ENCODE data around the gene SYNPO2. TPM values are rescaled to one million over a fixed set of nuclear protein-coding genes. Genes with fewer than 3 reads are reported as not detected.

SYNPO2 gene
- total RNA-seq, 2 experiments from 2014 or later: 0.50 to 0.63 TPM

DNA sequence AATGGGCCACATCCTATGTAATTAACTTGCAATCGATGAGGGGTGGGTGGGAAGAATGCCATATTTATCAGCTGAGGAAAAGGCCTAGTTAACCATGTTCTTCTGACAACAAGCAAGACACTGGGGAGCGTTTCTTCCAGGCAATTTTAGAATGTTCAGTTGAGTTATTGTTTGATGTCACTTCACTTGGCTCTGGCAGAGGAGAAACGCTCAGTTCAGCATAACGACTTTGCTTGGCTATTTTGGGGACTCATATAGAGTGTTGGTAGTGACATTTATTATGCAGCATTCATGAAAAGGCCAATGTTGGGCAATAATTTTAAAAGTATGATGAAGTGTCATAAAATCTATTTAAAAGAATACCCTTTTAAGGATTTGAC, 648 bp downstream of the SYNPO2 start:
- CTCF ChIA-PET: interaction anchor here (1.0 to 4.6 kb wide), 4 partner anchors 118 to 204 kb away, joined by 3 to 34 read pairs (median 10); partner anchors contain the start of gene METTL14
- H3K4me1 Mint-ChIP-seq: peaks cover 21% of the 10 kb centered on the region
- no peak for DNase-seq
- H3K36me3 Mint-ChIP-seq (ENCODE audit: low read depth): no peaks in the 10 kb centered on the region
- H3K27ac Mint-ChIP-seq: no peak overlapping the region
- H3K9me3 Mint-ChIP-seq: no peaks in the 10 kb centered on the region
- peaks cover 33% of the 10 kb centered on the region for H3K27me3 Mint-ChIP-seq
- peak overlapping the region; percentile 69 for H3K4me3 Mint-ChIP-seq
- POLR2A ChIA-PET: no interaction called here

DNA sequence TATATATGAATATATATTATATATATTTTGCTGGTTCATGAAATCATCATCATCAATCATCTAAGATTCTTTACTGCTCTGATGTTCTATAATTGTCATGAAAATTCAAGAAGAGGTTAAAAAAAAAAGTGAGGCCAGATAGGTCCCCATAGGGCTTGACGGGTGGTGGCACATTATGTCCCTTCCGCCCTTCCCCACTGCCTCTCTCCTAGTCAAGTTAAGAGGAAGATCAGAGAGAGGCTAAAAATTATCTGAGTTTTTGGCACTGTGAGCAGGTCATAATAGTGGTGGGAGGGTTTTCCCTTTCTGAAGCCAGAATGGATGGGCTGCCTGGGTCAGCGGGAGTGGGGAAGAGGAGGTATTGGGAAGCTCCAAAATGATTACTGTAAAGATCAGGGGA, 5.4 kb downstream of the SYNPO2 start:
- H3K27ac Mint-ChIP-seq: no peak overlapping the region
- H3K9me3 Mint-ChIP-seq: no peaks in the 10 kb centered on the region
- CTCF ChIA-PET: no interaction called here
- DNase-seq: no peak
- peaks cover 9% of the 10 kb centered on the region for H3K4me1 Mint-ChIP-seq
- no peak overlapping the region for H3K4me3 Mint-ChIP-seq
- POLR2A ChIA-PET: no interaction called here
- H3K36me3 Mint-ChIP-seq (ENCODE audit: low read depth): no peaks in the 10 kb centered on the region
- H3K27me3 Mint-ChIP-seq: peaks cover 20% of the 10 kb centered on the region

- ChIA-PET CTCF (no interaction called here), POLR2A (no interaction called here)
- DNase-seq: no peak
- Mint-ChIP-seq H3K9me3 (no peaks in the 10 kb centered on the region), H3K27me3 (peaks cover 7% of the 10 kb centered on the region), H3K27ac (no peak overlapping the region), H3K4me1 (no peaks in the 10 kb centered on the region), H3K36me3 (ENCODE audit: low read depth) (no peaks in the 10 kb centered on the region), H3K4me3 (no peak overlapping the region)
These were observed 9.6 kb downstream of the SYNPO2 start for GRCh38 chr4:118898221-118898620.

DNA sequence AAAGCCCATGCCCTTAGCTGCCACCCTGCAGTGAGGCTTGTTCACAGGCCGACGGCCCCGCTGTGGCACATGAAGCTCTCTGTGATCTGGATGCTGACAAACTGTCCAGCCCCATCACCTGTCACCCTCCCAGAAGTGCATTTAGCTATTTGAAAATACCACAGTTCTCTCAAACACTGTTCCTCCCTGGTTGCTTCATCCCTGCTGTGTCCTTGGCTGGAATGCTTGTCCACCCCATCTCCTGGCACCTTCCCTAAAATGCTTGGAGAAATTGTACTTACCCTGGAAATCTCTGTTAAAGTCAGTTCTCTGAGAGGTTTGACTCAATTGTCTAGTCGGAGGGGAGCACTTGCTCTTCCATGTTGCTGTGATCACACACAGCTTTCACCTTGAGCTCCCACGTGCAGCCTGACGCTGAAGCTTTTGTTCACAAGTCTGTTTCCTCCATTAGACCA, 10.1 kb downstream of the SYNPO2 start:
- DNase-seq: no peak
- H3K27ac Mint-ChIP-seq: no peak overlapping the region
- POLR2A ChIA-PET: no interaction called here
- no peaks in the 10 kb centered on the region for H3K36me3 Mint-ChIP-seq (ENCODE audit: low read depth)
- no peaks in the 10 kb centered on the region for H3K4me1 Mint-ChIP-seq
- no peak overlapping the region for H3K4me3 Mint-ChIP-seq
- CTCF ChIA-PET: interaction anchor here (0.5 kb wide), 1 partner anchor 9 kb away, joined by 3 read pairs; no protein-coding TSS in a partner anchor
- peaks cover 7% of the 10 kb centered on the region for H3K27me3 Mint-ChIP-seq
- no peaks in the 10 kb centered on the region for H3K9me3 Mint-ChIP-seq

GRCh38 chr4:118904418-118904817, 15.8 kb downstream of the SYNPO2 start:
- no peaks in the 10 kb centered on the region for H3K4me1 Mint-ChIP-seq
- ChIA-PET POLR2A (no interaction called here), CTCF (interaction anchor here (1.1 kb wide), 1 partner anchor 1172 kb away, joined by 3 read pairs; no protein-coding TSS in a partner anchor)
- DNase-seq: no peak
- H3K9me3 Mint-ChIP-seq: no peaks in the 10 kb centered on the region
- H3K27ac Mint-ChIP-seq: no peak overlapping the region
- H3K36me3 Mint-ChIP-seq (ENCODE audit: low read depth): no peaks in the 10 kb centered on the region
- H3K27me3 Mint-ChIP-seq: peaks cover 17% of the 10 kb centered on the region
- no peak overlapping the region for H3K4me3 Mint-ChIP-seq

DNA sequence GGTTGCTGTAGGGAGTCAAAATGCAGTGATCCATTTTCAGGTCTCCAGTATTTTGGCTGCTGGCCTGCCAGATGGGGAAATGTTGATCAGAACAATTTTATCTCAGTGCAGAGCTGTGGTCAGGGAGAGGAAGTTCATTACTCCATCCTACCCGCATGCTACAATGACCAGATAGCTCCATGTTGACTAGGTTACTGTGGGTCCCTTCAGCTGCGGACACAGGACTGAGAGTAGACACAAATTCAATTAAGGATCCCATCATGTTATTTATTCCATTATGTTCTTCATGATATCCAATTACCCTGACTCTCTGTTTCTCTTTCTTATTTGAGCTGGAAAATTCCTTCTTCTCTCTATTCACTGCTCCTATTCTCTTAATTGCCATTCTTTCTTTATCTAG, 16.3 kb downstream of the SYNPO2 start:
- ChIA-PET POLR2A (no interaction called here), CTCF (interaction anchor here (1.0 to 1.1 kb wide), 2 partner anchors 9 to 1172 kb away, joined by 3 read pairs; no protein-coding TSS in a partner anchor)
- no peak for DNase-seq
- no peak overlapping the region for H3K4me3 Mint-ChIP-seq
- H3K27me3 Mint-ChIP-seq: peaks cover 19% of the 10 kb centered on the region
- H3K36me3 Mint-ChIP-seq (ENCODE audit: low read depth): no peaks in the 10 kb centered on the region
- no peaks in the 10 kb centered on the region for H3K9me3 Mint-ChIP-seq
- no peaks in the 10 kb centered on the region for H3K4me1 Mint-ChIP-seq
- no peak overlapping the region for H3K27ac Mint-ChIP-seq

DNA sequence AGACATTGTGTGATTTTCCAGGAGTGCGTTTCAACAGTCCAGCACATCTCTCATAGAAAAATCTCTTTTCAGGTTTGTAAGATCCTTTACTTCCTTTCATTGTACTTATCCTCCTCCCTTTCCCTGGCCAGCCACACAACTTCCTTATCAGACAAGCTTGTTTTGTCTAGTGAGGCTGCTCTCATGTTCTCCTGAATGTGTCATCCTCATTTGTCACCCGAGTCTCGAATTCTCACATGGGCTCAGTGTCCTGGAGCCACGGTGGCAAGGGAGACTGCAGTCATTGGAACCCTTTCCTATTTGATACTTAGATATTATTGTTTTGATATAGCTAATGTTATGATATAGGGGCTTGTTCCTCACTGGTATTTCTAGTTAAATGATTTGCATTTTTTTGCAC, 16.9 kb downstream of the SYNPO2 start:
- ChIA-PET CTCF (interaction anchor here (1.0 to 1.1 kb wide), 2 partner anchors 9 to 1171 kb away, joined by 3 read pairs; no protein-coding TSS in a partner anchor), POLR2A (no interaction called here)
- DNase-seq: no peak
- H3K9me3 Mint-ChIP-seq: no peaks in the 10 kb centered on the region
- no peak overlapping the region for H3K27ac Mint-ChIP-seq
- H3K27me3 Mint-ChIP-seq: peaks cover 25% of the 10 kb centered on the region
- H3K36me3 Mint-ChIP-seq (ENCODE audit: low read depth): no peaks in the 10 kb centered on the region
- H3K4me1 Mint-ChIP-seq: no peaks in the 10 kb centered on the region
- no peak overlapping the region for H3K4me3 Mint-ChIP-seq

DNA sequence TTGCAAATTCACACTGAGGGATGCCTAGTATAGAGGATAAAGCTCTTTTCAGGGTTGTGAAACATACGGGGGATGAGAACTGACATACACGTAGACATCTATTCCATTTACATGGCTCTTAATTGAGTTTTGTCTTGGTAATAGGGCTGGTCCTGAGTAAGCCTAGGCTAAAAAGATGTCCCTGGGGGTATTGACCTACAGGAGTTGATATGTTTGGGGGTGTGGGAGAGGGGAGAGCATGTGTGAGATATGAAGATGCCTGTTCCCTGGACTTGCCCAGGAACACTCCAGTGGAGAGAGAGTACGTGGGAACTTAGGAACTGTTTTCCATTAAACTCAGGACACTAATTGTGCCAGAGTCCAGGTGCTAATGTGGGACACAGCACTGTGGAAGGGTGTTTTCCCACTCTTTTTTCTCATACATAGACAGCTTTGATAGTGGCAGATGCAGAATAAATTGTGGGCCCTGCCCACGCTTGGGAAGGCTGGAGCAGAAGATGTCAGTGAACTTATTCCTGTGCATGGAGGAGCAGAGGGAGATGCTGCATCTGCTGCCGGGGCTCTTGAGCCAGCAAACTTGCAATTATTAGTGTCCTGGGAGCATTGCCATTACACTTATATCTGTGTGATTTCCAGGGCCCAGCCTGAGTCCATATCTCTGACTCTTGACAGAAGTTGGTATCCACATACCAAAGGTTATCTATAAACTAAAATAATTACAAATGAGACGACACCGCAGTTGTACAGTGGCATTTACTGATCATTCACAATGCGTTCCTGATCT, 20.7 kb downstream of the SYNPO2 start:
- Mint-ChIP-seq H3K36me3 (ENCODE audit: low read depth) (no peaks in the 10 kb centered on the region), H3K4me1 (no peaks in the 10 kb centered on the region), H3K9me3 (no peaks in the 10 kb centered on the region), H3K27me3 (peaks cover 43% of the 10 kb centered on the region), H3K27ac (no peak overlapping the region), H3K4me3 (no peak overlapping the region)
- no peak for DNase-seq
- ChIA-PET CTCF (no interaction called here), POLR2A (no interaction called here)

DNA sequence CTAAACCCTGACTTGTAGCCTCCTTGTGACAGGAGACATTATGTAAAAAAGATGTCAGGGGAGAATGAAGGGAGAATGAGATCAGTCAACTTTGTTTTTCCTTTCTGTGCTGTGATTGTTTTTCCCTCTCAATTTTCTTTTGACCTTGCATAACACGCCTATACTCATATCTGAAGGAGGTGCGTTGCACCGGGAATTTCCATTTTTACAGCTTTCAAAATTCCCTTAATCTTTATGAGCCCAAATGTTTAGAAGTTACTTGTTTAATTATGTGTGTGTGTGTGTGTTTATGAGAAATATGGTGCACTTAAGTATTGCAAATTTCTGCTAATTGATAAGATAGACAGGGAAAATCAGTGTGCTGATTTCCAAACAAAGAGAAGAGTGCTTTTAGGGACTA, 21.6 kb downstream of the SYNPO2 start:
- H3K27me3 Mint-ChIP-seq: peaks cover 41% of the 10 kb centered on the region
- DNase-seq: no peak
- no peak overlapping the region for H3K27ac Mint-ChIP-seq
- H3K4me1 Mint-ChIP-seq: no peaks in the 10 kb centered on the region
- no peaks in the 10 kb centered on the region for H3K9me3 Mint-ChIP-seq
- ChIA-PET POLR2A (no interaction called here), CTCF (no interaction called here)
- no peaks in the 10 kb centered on the region for H3K36me3 Mint-ChIP-seq (ENCODE audit: low read depth)
- H3K4me3 Mint-ChIP-seq: no peak overlapping the region

DNA sequence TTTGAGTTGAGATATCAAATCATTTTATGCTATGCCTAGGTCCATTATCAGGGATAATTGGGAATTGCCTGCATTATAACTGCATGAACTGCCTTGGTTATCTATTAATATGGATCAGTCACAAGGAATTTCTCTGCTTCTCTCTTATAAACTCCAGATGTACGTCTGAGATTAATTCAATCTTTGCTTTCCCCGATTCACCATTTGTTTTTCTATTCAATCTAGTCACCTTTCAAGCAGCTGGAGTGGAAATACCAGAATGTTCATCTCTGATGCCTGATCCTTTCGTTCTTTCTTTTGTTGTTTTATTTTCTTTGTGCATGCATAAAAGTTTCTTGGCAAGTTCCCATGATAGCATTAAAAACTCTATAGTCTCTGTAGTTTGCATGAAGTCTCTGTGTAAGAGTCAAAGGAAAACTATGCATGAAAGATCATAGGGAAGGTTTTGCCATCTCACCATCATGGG, 22.6 kb downstream of the SYNPO2 start:
- DNase-seq: no peak
- H3K4me1 Mint-ChIP-seq: no peaks in the 10 kb centered on the region
- ChIA-PET CTCF (no interaction called here), POLR2A (no interaction called here)
- no peak overlapping the region for H3K4me3 Mint-ChIP-seq
- no peaks in the 10 kb centered on the region for H3K36me3 Mint-ChIP-seq (ENCODE audit: low read depth)
- no peak overlapping the region for H3K27ac Mint-ChIP-seq
- peaks cover 34% of the 10 kb centered on the region for H3K27me3 Mint-ChIP-seq
- H3K9me3 Mint-ChIP-seq: no peaks in the 10 kb centered on the region

- H3K27me3 Mint-ChIP-seq: peaks cover 28% of the 10 kb centered on the region
- H3K27ac Mint-ChIP-seq: no peak overlapping the region
- ChIA-PET POLR2A (no interaction called here), CTCF (no interaction called here)
- no peaks in the 10 kb centered on the region for H3K9me3 Mint-ChIP-seq
- DNase-seq: no peak
- no peaks in the 10 kb centered on the region for H3K4me1 Mint-ChIP-seq
- no peaks in the 10 kb centered on the region for H3K36me3 Mint-ChIP-seq (ENCODE audit: low read depth)
- H3K4me3 Mint-ChIP-seq: no peak overlapping the region
These were observed 26.8 kb downstream of the SYNPO2 start for GRCh38 chr4:118915468-118915867.

GRCh38 chr4:118916691-118917289, 28.1 kb downstream of the SYNPO2 start:
- no peak for DNase-seq
- no peaks in the 10 kb centered on the region for H3K9me3 Mint-ChIP-seq
- no peaks in the 10 kb centered on the region for H3K36me3 Mint-ChIP-seq (ENCODE audit: low read depth)
- no peak overlapping the region for H3K27ac Mint-ChIP-seq
- POLR2A ChIA-PET: no interaction called here
- peaks cover 21% of the 10 kb centered on the region for H3K27me3 Mint-ChIP-seq
- CTCF ChIA-PET: no interaction called here
- no peak overlapping the region for H3K4me3 Mint-ChIP-seq
- no peaks in the 10 kb centered on the region for H3K4me1 Mint-ChIP-seq

GRCh38 chr4:118917582-118917981, 28.9 kb downstream of the SYNPO2 start:
- Mint-ChIP-seq H3K27ac (no peak overlapping the region), H3K36me3 (ENCODE audit: low read depth) (no peaks in the 10 kb centered on the region), H3K27me3 (peaks cover 24% of the 10 kb centered on the region), H3K9me3 (no peaks in the 10 kb centered on the region), H3K4me1 (no peaks in the 10 kb centered on the region), H3K4me3 (no peak overlapping the region)
- DNase-seq: no peak
- ChIA-PET POLR2A (no interaction called here), CTCF (no interaction called here)

- ChIA-PET CTCF (no interaction called here), POLR2A (no interaction called here)
- no peaks in the 10 kb centered on the region for H3K9me3 Mint-ChIP-seq
- no peak overlapping the region for H3K27ac Mint-ChIP-seq
- H3K4me3 Mint-ChIP-seq: no peak overlapping the region
- no peaks in the 10 kb centered on the region for H3K4me1 Mint-ChIP-seq
- peaks cover 23% of the 10 kb centered on the region for H3K27me3 Mint-ChIP-seq
- DNase-seq: no peak
- no peaks in the 10 kb centered on the region for H3K36me3 Mint-ChIP-seq (ENCODE audit: low read depth)
These were observed 29.7 kb downstream of the SYNPO2 start for GRCh38 chr4:118918388-118918787.

Data from activated CD4-positive, alpha-beta memory T cell treated with anti-CD3 and anti-CD28 coated beads, Interleukin-2, amount 10 ng/mL, durations not matched to agents 7 days and 5 days (primary cell).